Brain microvascular endothelial cell (primary cell): ENCODE data around the gene MOXD1.
"Not testable (repeated sequence)": the region's sequence is repeated elsewhere in the genome, so short reads cannot be mapped to it uniquely, and the experiment has no call there.

Experiments used
- DNase-seq: peaks from one replicate; pipeline ENCODE4 v3.0.0-alpha.2; 2020
- H3K27ac ChIP-seq: fragments of 250-450 bp; sonication (Bioruptor Pico); 2 replicates; pipeline ENCODE4 v1.5.1; 2020; ENCODE audit warnings: mild to moderate bottlenecking, moderate library complexity
- H3K27me3 ChIP-seq: fragments of 250-450 bp; sonication (Bioruptor Pico); replicated peaks from 2 replicates; pipeline ENCODE4 v1.5.1; 2020; ENCODE audit warnings: mild to moderate bottlenecking
- H3K36me3 ChIP-seq: fragments of 250-450 bp; sonication (Bioruptor Pico); replicated peaks from 2 replicates; pipeline ENCODE4 v1.5.1; 2020; ENCODE audit warnings: mild to moderate bottlenecking
- H3K4me3 ChIP-seq: 2 replicates; pipeline ENCODE4 v1.5.1; 2011; ENCODE audit warnings: low read depth, mild to moderate bottlenecking, control low read depth, low read length, moderate library complexity
- in situ Hi-C: cut with HindIII; loops from 2 replicates; pipeline ENCODE4 v1.10.0; 2017; ENCODE audit warnings: low sequenced_read_pairs, low pct_ligation_motif_present
- TF ChIP-seq, protein P1 (sequence below): IDR thresholded peaks from 2 replicates; pipeline ENCODE4 v1.5.1; 2011; ENCODE audit warnings: low read depth, mild to moderate bottlenecking, moderate library complexity, low read length, control low read depth, inconsistent platforms; ENCODE audit errors: missing control alignments

Gene MOXD1

DNA sequence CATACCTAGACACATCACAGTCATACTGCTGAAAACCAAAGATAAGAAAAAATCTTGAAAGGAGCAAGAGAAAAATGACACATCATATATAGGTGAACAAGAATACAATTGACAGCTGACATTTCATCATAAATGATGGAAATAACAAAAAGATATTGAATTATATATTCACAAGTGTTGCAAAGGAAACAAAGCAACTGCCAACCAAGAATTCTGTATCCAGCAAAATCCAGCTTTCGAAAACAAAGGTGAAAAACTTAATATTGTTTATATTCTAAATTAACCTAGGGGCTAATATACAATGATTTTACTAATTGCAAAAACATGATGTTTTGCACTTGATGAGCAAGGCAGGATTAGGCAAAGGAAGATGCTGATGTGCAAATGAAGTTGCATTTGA lies 84.3 kb downstream of the MOXD1 start:
- in situ Hi-C loops: no loop called here
- no peak for DNase-seq
- TF ChIP-seq, protein P1, sequence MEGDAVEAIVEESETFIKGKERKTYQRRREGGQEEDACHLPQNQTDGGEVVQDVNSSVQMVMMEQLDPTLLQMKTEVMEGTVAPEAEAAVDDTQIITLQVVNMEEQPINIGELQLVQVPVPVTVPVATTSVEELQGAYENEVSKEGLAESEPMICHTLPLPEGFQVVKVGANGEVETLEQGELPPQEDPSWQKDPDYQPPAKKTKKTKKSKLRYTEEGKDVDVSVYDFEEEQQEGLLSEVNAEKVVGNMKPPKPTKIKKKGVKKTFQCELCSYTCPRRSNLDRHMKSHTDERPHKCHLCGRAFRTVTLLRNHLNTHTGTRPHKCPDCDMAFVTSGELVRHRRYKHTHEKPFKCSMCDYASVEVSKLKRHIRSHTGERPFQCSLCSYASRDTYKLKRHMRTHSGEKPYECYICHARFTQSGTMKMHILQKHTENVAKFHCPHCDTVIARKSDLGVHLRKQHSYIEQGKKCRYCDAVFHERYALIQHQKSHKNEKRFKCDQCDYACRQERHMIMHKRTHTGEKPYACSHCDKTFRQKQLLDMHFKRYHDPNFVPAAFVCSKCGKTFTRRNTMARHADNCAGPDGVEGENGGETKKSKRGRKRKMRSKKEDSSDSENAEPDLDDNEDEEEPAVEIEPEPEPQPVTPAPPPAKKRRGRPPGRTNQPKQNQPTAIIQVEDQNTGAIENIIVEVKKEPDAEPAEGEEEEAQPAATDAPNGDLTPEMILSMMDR: no peak
- Histone ChIP-seq H3K4me3 (no peak overlapping the region), H3K36me3 (no peaks in the 10 kb centered on the region), H3K27me3 (no peaks in the 10 kb centered on the region), H3K27ac (no peak overlapping the region)

DNA sequence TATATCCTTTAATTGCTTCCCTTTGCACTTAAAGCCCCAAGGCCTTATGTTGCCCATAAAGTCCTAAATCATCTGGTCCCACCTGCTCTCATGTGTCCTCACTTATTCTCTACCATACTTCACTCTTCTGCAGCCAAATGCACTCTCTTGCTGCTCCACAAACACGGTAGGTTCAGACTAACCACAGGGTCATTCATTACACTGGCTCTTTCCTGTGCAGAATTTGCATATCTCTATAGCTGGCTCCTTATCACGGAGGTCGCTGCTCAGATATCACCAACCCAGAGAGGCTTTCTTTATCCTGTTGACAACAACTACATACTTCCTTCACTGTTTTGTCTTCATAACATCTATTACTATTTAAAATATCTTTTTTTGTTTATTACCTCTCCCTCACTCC lies 86.8 kb downstream of the MOXD1 start:
- H3K27me3 ChIP-seq: no peaks in the 10 kb centered on the region
- in situ Hi-C loops: no loop called here
- TF ChIP-seq, protein P1: no peak

DNA sequence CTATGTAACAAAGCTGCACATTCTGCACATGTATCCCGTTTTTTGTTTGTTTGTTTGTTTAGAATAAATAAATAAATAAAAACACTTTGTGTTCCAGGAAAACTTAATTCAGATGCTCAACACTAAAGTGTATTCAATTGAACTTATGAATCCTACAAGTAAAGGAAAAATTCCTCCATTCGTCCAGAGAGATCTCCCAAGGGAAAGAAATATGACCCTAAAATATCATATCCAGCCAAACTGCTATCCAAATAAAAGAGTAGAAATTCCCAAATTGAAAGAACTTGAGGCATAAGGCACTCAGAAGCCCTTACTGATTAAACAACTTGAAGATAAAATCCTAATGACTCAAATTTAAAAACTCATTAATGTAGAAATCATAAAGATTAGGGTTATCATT lies 90.4 kb downstream of the MOXD1 start:
- in situ Hi-C loops: no loop called here
- DNase-seq: no peak
- Histone ChIP-seq H3K36me3 (no peaks in the 10 kb centered on the region), H3K27me3 (no peaks in the 10 kb centered on the region), H3K27ac (no peak overlapping the region), H3K4me3 (no peak overlapping the region)
- TF ChIP-seq, protein P1: no peak

More for the DNA sequence above, 86.8 kb downstream of the MOXD1 start:
- no peak for DNase-seq
- H3K36me3 ChIP-seq: no peaks in the 10 kb centered on the region
- H3K4me3 ChIP-seq: no peak overlapping the region
- no peak overlapping the region for H3K27ac ChIP-seq

DNA sequence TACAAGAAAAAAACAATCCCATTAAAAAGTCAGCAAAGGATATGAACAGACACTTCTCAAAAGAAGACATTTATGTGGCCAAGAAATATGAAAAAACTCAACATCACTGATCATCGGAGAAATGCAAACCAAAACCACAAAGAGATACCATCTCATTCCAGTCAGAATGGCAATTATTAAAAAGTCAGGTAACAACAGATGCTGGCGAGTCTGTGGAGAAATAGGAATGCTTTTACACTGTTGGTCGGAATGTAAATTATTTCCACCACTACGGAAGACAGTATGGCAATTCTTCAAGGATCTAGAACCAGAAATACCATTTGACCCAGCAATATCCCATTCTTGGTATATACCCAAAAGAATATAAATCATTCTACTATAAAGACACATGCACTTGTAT lies 91.1 kb downstream of the MOXD1 start:
- DNase-seq, H3K27ac ChIP-seq, H3K36me3 ChIP-seq, H3K4me3 ChIP-seq, H3K27me3 ChIP-seq, in situ Hi-C loops: not testable (repeated sequence)

DNA sequence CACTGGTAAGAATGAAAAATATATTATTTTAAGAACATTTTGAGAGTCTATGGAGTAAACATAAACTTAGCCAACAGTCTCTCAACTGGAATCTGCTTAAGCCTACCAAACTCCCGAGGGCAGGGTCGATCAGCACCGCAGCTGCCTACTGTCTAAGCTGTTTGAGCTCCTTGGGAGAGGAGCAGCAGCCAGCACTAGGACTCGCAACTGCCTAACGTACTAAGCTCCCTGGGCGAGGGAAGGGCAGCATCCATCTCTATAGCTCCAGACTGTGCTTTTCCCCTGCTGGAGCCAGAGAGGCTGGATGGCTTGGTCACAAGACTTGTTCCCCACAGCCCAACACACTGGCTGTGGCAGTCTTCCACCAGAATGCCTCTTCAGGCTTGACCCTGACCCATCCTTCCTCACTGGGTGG lies 96.4 kb downstream of the MOXD1 start:
- in situ Hi-C loops: no loop called here
- no peak overlapping the region for H3K27ac ChIP-seq
- TF ChIP-seq, protein P1: no peak

DNA sequence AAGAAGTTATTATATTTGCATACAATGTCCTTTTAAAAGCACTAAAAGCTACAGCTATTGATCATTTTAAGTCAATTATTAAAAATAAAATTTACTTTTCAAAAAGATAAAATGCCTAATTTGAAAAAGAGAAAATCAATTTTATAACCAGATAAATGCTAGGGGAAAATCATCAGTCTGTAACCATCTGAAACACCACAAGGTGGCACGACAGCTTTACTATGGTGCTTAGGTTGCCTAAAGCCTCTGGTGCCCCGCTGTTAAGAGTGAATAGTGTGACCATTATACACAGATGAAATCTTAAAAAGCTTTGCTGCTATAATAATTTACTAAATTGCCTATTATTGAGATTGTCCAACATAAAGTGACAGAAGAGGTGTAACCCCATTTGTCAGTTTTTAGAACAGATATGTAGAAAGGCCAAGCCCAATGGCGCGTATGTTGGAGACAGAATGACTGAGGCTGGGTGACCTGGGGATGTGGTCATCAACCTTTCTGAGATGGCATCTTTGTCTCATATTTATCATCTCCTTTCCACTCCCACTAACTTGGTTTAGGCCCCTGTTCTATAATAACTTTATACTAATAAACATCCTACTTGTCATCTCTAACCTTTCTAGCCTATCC lies 100.8 kb downstream of the MOXD1 start:
- TF ChIP-seq, protein P1: peak; percentile 73
- in situ Hi-C loops: no loop called here
- peak; percentile 63 for DNase-seq
- Histone ChIP-seq H3K36me3 (no peaks in the 10 kb centered on the region), H3K27me3 (no peaks in the 10 kb centered on the region), H3K27ac (no peak overlapping the region), H3K4me3 (no peak overlapping the region)

More for the DNA sequence above, 96.4 kb downstream of the MOXD1 start:
- H3K27me3 ChIP-seq: no peaks in the 10 kb centered on the region
- no peak for DNase-seq
- no peak overlapping the region for H3K4me3 ChIP-seq
- H3K36me3 ChIP-seq: no peaks in the 10 kb centered on the region
